ENCODE measurements around the gene C1orf122.

The C1orf122 gene

GRCh38 chr1:37846647-37847339 lies 39.2 kb downstream of the C1orf122 start:
- DNase-seq, result no peak

- no peak for DNase-seq
Observed at GRCh38 chr1:37849480-37849879, 41.9 kb downstream of the C1orf122 start.

GRCh38 chr1:37850352-37850955 lies 42.9 kb downstream of the C1orf122 start:
- DNase-seq, result no peak

GRCh38 chr1:37851262-37851661 lies 43.7 kb downstream of the C1orf122 start:
- no peak for DNase-seq

GRCh38 chr1:37851782-37852210 lies 44.2 kb downstream of the C1orf122 start:
- no peak for DNase-seq

GRCh38 chr1:37853157-37853556 lies 45.6 kb downstream of the C1orf122 start:
- DNase-seq, result no peak

GRCh38 chr1:37854406-37854805 lies 46.8 kb downstream of the C1orf122 start:
- DNase-seq, result no peak

All from CD4-positive, alpha-beta T cell treated with Interleukin-6 for 4 hours (primary cell).